ENCODE measurements around the gene RASGEF1C. TPM values are rescaled to one million over a fixed set of nuclear protein-coding genes. Genes with fewer than 3 reads are reported as not detected.

RASGEF1C gene
- total and polyA plus RNA-seq, 10 donors = 0.06 to 1.1 (median 0.21) TPM; not detected in 6

DNA sequence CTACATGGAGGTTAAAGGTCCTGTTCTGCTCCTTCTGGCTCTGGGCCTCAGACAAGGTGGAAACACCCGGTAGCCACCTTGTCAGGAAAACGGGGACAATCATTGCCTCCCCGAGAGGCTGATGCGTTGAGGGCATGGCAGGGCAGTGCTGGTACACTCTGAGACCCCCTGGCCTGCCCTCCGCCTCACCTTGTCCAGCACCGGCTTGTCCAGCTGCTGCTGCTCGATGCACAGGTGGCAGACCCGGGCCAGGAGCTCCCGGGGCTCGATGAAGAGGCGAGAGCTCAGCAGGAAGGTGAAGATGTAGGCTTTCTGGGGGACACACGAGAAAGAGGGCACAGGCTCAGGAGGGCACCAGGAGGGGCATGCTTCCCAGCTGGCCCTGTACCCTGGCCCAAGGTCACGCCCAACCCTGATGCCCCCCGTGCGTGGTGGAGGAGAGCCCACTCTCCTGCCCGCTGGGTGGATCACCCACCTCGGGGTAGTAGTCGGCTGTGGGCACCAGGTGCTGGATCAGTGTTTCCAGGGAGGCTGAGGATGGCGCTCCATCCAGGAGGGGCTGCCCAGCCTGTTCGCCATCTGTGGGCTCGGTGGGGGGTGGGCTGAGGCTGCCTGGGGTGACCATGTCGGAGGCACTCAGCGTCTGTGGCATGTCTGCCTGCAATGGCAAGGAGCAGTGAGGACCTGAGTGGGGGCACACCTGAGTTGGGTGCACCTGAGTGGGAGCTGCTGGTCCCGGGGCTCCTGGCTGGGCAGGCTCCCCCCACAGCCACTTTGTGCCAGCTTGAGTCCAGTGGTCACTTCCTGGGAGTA, 71.4 kb downstream of the RASGEF1C start:
- H3K36me3 ChIP-seq = no peaks in the 10 kb centered on the region
- peaks cover 0 to 72% (median 3%) of the 10 kb centered on the region in 7 donors for H3K27me3 ChIP-seq (replicated peaks in 1 of 7)
- no peak overlapping the region for H3K27ac ChIP-seq
- TF ChIP-seq POLR2AphosphoS5 (IDR thresholded peaks at IDR 0.05) = no peak
- TF ChIP-seq POLR2A (IDR thresholded peaks at IDR 0.05) = no peak
- no peak for TF ChIP-seq CTCF (IDR thresholded peaks at IDR 0.05 in 8 of 11, conservative IDR thresholded peaks at IDR 0.05 in 3 of 11)
- peak; percentile 58 for DNase-seq
- 88 to 94% (median 90%) methylated on average over 20 to 24 of the region's 24 CpGs for WGBS, 5 donors
- intact Hi-C loops (cut with DNase I; ENCODE audit: low total_unique reads) = no loop called here
- H3K9me3 ChIP-seq = no peaks in the 10 kb centered on the region
- no peak overlapping the region for H3K4me3 ChIP-seq
- H3K4me1 ChIP-seq = no peaks in the 10 kb centered on the region

DNA sequence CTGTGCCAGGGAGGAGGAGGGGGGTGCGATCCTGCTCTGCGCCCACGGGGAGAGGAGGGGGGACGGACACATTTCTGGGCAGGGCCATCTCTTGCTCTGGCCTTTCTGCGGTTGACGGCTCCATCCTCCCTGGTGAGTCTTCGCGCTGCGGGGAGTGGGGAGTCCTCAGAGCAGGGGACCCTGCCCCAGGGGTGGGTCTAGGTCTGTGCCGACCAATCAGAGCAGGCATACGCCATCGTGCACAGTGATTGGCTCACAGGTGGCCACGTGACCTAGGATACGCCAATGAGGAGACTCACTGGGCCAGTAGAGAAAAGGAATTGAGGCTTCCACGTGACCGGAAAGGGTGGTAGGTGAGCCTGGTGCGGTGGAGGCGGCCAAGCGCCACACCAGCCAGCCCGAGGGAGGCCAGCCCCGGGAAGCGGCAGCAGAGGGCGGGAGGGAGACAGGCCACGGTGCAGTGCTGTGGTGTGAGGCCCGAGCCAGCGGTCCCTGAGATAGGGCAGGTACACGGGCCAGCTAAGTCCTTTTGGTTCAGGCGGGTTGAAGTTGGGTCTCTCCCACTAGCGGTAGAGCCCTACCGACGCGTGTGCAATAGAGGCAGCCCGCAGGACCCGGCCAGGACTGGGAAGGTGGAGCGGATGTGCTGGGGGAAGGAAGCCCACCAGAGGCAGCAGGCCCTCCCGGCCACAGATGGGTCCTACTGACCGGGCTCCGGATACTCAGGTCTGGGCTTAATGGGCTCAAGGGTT, 72.2 kb downstream of the RASGEF1C start:
- H3K27ac ChIP-seq = no peak overlapping the region
- intact Hi-C loops (cut with DNase I; ENCODE audit: low total_unique reads) = no loop called here
- H3K4me3 ChIP-seq = no peak overlapping the region
- no peaks in the 10 kb centered on the region for H3K36me3 ChIP-seq
- TF ChIP-seq POLR2AphosphoS5 (IDR thresholded peaks at IDR 0.05) = no peak
- H3K9me3 ChIP-seq = no peaks in the 10 kb centered on the region
- WGBS, 5 donors = 89 to 95% (median 92%) methylated on average over 32 to 38 of the region's 38 CpGs
- peak; percentile 54 for DNase-seq
- no peaks in the 10 kb centered on the region for H3K4me1 ChIP-seq
- H3K27me3 ChIP-seq (replicated peaks in 1 of 7) = peaks cover 0 to 64% (median 3%) of the 10 kb centered on the region in 7 donors

DNA sequence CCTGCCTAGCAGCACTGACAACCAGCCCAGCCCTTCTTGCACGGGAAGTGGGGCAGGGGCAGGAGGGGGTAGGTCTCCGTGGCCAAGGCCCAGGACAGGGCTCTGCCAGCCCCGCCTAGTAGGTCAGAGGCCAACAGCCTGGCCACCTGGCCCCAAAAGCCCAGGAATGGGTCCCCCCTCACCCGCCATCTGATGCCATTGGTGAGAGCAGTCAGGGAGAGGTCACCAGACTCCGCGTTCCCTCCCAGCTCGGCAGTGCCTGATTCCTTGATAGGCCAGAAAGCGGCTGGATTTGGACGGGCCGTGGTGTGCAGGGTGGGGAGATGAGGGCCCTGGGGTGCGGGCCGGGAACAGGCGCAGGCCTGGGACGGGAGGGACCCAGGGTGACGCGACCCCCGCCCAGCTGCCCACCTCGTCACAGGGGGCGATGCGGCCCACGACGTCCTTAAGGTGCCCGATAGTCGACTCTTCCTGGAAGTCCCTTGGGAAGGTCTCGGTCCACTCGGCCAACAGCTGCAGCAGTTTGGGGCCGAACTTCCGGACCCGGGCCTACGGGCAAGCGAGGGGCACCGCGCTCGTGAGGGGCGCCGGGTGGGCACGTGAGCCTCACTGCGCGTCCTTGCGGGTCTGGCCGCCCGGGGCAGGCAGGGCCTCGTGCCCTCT, 72.9 kb downstream of the RASGEF1C start:
- Histone ChIP-seq H3K27ac (no peak overlapping the region), H3K27me3 (replicated peaks in 1 of 7) (peaks cover 0 to 57% (median 3%) of the 10 kb centered on the region in 7 donors), H3K36me3 (no peaks in the 10 kb centered on the region), H3K4me1 (no peaks in the 10 kb centered on the region), H3K4me3 (no peak overlapping the region), H3K9me3 (no peaks in the 10 kb centered on the region)
- WGBS, 5 donors = 91 to 97% (median 94%) methylated on average over 26 to 43 of the region's 43 CpGs
- intact Hi-C loops (cut with DNase I; ENCODE audit: low total_unique reads) = no loop called here
- peak; percentile 62 for DNase-seq
- TF ChIP-seq POLR2A (IDR thresholded peaks at IDR 0.05) (no peak), POLR2AphosphoS5 (IDR thresholded peaks at IDR 0.05) (no peak), CTCF (IDR thresholded peaks at IDR 0.05 in 8 of 11, conservative IDR thresholded peaks at IDR 0.05 in 3 of 11) (no peak)

DNA sequence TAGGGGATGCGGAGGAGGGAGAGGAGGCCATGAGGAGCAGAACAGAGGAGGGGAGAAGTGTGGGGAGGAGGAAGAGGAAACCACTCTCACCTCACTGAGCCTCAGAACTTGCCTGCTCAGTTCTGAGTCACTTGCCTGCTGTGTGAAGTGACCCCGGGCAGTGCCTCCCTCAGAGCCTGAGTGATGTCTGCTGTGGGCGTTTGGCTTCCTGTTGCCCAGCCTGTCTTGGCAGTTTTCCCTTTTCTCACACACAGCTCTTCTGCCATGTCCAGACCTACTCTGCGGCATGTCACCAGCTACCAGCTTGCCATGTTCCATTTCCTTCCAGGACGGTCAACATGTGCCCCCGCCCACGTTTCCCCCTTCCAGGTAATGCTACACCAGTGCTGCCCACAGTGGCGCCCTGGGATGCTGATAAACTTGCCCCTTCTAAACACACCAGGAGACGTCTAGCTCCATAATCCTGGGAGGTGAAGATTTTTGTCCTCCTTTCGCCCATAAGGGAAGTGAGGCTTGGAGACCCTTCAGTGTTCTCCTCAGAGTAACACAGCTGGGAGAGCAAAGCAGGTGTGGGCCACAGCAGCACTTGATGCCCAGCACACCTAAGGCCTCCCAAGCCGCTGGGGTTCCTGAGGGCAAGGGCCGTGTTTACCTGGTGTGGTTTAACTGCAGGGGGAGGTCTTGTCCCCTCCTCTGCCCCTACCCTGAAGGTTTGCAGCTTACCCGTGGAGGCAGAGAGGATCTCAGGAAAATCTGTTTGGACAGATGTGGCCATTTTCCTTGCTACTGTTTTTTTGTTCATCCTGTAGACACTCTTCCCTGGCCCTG, 73.7 kb downstream of the RASGEF1C start:
- intact Hi-C loops (cut with DNase I; ENCODE audit: low total_unique reads) = no loop called here
- peak; percentile 53 for DNase-seq
- WGBS, 5 donors = 39 to 44% (median 41%) methylated on average over 13 of the region's 13 CpGs

More for the DNA sequence above, 73.7 kb downstream of the RASGEF1C start:
- no peaks in the 10 kb centered on the region for H3K36me3 ChIP-seq
- no peak overlapping the region for H3K4me3 ChIP-seq
- no peak overlapping the region for H3K27ac ChIP-seq
- peaks cover 0 to 49% (median 3%) of the 10 kb centered on the region in 7 donors for H3K27me3 ChIP-seq (replicated peaks in 1 of 7)
- no peaks in the 10 kb centered on the region for H3K4me1 ChIP-seq
- TF ChIP-seq CTCF (IDR thresholded peaks at IDR 0.05 in 8 of 11, conservative IDR thresholded peaks at IDR 0.05 in 3 of 11) (no peak), POLR2AphosphoS5 (IDR thresholded peaks at IDR 0.05) (no peak), POLR2A (IDR thresholded peaks at IDR 0.05) (no peak)
- no peaks in the 10 kb centered on the region for H3K9me3 ChIP-seq
